ENCODE data around the gene KRTAP10-10.
"Not testable (repeated sequence)": the region's sequence is repeated elsewhere in the genome, so short reads cannot be mapped to it uniquely, and the experiment has no call there.

The KRTAP10-10 gene

DNA sequence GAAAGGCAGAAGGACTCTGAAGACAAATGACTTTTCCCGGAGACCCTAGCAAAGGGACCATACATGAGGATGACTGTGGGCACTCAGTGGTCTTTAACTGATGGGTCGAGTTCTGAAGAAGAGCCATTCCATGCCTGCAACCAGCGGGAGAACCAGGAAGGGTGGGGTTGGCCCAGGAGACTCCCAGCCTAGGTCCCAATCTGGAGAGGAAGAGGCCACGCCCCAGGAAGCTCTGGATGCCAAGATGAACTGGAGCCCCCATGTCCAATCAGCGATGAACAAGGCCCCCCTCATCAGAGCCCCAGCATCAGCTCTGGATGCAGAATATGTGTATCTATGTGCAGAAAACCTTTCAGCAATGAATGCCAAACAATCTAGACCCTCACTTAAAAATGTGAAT is 3.6 kb downstream of the KRTAP10-10 start:
- TF ChIP-seq, protein P1, sequence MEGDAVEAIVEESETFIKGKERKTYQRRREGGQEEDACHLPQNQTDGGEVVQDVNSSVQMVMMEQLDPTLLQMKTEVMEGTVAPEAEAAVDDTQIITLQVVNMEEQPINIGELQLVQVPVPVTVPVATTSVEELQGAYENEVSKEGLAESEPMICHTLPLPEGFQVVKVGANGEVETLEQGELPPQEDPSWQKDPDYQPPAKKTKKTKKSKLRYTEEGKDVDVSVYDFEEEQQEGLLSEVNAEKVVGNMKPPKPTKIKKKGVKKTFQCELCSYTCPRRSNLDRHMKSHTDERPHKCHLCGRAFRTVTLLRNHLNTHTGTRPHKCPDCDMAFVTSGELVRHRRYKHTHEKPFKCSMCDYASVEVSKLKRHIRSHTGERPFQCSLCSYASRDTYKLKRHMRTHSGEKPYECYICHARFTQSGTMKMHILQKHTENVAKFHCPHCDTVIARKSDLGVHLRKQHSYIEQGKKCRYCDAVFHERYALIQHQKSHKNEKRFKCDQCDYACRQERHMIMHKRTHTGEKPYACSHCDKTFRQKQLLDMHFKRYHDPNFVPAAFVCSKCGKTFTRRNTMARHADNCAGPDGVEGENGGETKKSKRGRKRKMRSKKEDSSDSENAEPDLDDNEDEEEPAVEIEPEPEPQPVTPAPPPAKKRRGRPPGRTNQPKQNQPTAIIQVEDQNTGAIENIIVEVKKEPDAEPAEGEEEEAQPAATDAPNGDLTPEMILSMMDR (IDR thresholded peaks at IDR 0.05; ENCODE audit: low read depth, low read length, missing control alignments), result no peak
- DNase-seq (ENCODE audit: extremely low read depth, low read depth), result no peak

GRCh38 chr21:44643741-44644310 is 6.7 kb downstream of the KRTAP10-10 start:
- TF ChIP-seq, protein P1 (IDR thresholded peaks at IDR 0.05; ENCODE audit: low read depth, low read length, missing control alignments), result no peak
- H3K4me3 ChIP-seq (replicated peaks; ENCODE audit: low read depth, low read length), result no peak overlapping the region
- DNase-seq (ENCODE audit: extremely low read depth, low read depth), result no peak

More for the DNA sequence above, 3.6 kb downstream of the KRTAP10-10 start:
- no peak overlapping the region for H3K4me3 ChIP-seq (replicated peaks; ENCODE audit: low read depth, low read length)

DNA sequence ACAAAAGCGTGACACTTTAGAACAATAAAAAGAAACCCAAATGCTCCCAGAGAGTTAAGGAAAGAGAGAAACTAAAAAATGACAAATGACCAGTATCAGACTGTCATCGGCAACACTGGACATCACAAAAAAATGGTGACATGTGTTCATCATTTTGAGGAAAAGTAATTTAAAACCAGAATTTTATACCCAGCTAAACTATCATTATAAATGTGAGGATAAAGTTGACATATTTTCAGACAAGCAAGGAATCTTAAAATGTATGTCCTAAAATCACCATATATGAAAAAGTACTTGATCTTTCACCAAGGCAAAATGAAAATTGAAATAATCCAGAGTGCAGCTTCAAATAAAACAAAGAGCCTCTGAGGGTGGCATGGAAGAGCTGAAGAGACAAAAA is 7.7 kb downstream of the KRTAP10-10 start:
- no peak overlapping the region for H3K4me3 ChIP-seq (replicated peaks; ENCODE audit: low read depth, low read length)
- TF ChIP-seq, protein P1 (IDR thresholded peaks at IDR 0.05; ENCODE audit: low read depth, low read length, missing control alignments), result no peak
- DNase-seq (ENCODE audit: extremely low read depth, low read depth), result no peak

DNA sequence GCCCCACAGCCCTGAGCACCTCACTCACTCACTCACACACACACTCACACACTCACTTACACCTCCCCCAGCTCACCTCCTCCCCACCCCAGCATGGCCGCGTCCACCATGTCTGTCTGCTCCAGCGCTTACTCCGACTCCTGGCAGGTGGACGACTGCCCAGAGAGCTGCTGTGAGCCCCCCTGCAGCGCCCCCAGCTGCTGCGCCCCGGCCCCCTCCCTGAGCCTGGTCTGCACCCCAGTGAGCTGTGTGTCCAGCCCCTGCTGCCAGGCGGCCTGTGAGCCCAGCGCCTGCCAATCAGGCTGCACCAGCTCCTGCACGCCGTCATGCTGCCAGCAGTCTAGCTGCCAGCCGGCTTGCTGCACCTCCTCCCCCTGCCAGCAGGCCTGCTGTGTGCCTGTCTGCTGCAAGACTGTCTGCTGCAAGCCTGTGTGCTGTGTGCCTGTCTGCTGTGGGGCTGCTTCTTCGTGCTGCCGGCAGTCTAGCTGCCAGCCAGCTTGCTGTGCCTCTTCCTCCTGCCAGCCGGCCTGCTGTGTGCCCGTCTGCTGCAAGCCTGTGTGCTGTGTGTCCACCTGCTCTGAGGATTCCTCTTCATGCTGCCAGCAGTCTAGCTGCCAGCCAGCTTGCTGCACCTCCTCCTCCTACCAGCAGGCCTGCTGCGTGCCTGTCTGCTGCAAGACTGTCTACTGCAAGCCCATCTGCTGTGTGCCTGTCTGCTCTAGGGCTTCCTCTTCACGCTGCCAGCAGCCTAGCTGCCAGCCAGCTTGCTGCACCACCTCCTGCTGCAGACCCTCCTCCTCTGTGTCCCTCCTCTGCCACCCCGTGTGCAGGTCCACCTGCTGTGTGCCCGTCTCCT is 9.4 kb downstream of the KRTAP10-10 start, which contains the start of gene KRTAP10-11:
Gene KRTAP10-11, plus strand, starts transcription at position 49 of the 856 bp plus-strand sequence. Its CDS starts 45 bp downstream, at position 94.
- H3K4me3 ChIP-seq (replicated peaks; ENCODE audit: low read depth, low read length); DNase-seq (ENCODE audit: extremely low read depth, low read depth): not testable (repeated sequence)

GRCh38 chr21:44647222-44647552 is 10.0 kb downstream of the KRTAP10-10 start:
- H3K4me3 ChIP-seq (replicated peaks; ENCODE audit: low read depth, low read length), result no peak overlapping the region
- TF ChIP-seq, protein P1 (IDR thresholded peaks at IDR 0.05; ENCODE audit: low read depth, low read length, missing control alignments), result no peak
- no peak for DNase-seq (ENCODE audit: extremely low read depth, low read depth)

GRCh38 chr21:44648557-44649311 is 11.6 kb downstream of the KRTAP10-10 start:
- TF ChIP-seq, protein P1 (IDR thresholded peaks at IDR 0.05; ENCODE audit: low read depth, low read length, missing control alignments), result no peak
- no peak overlapping the region for H3K4me3 ChIP-seq (replicated peaks; ENCODE audit: low read depth, low read length)
- DNase-seq (ENCODE audit: extremely low read depth, low read depth), result no peak

Data from HFF-Myc (cell line).